ENCODE data around the gene FIG4.
A peak's percentile ranks its signal among the peaks of the same experiment; 100 is the strongest.

The FIG4 gene

GRCh38 chr6:109693111-109693510, 2.0 kb downstream of the FIG4 start:
- Histone ChIP-seq H4K20me1 (ENCODE audit: insufficient read depth, low read length, poor library complexity, severe bottlenecking) (peaks cover 6% of the 10 kb centered on the region), H3K9me3 (ENCODE audit: insufficient read depth, low read depth, low read length) (no peaks in the 10 kb centered on the region), H3K27me3 (ENCODE audit: insufficient read depth, low read length, poor library complexity, severe bottlenecking) (no peaks in the 10 kb centered on the region), H3K36me3 (ENCODE audit: insufficient read depth, low read length) (no peaks in the 10 kb centered on the region), H3F3A (ENCODE audit: low read depth) (no peaks in the 10 kb centered on the region), H3K4me1 (ENCODE audit: insufficient read depth, low read length, poor library complexity, severe bottlenecking) (peaks cover 39% of the 10 kb centered on the region), H3K4me2 (ENCODE audit: low read depth, low read length, poor library complexity, severe bottlenecking) (peak overlapping the region; percentile 90), H2AFZ (ENCODE audit: low read length) (no peak overlapping the region), H3K9me2 (replicated peaks; ENCODE audit: low read depth, low read length) (no peaks in the 10 kb centered on the region), H3K9ac (ENCODE audit: low read depth, low read length, poor library complexity, severe bottlenecking) (peak overlapping the region; percentile 24), H3K4me3 (ENCODE audit: low read length, poor library complexity, severe bottlenecking) (peak overlapping the region; percentile 85), H3K79me2 (ENCODE audit: insufficient read depth, low read length) (peaks cover 20% of the 10 kb centered on the region)
- TF ChIP-seq EZH2phosphoT487 (IDR thresholded peaks at IDR 0.05; ENCODE audit: borderline replicate concordance): no peak
- TF ChIP-seq, protein P1, sequence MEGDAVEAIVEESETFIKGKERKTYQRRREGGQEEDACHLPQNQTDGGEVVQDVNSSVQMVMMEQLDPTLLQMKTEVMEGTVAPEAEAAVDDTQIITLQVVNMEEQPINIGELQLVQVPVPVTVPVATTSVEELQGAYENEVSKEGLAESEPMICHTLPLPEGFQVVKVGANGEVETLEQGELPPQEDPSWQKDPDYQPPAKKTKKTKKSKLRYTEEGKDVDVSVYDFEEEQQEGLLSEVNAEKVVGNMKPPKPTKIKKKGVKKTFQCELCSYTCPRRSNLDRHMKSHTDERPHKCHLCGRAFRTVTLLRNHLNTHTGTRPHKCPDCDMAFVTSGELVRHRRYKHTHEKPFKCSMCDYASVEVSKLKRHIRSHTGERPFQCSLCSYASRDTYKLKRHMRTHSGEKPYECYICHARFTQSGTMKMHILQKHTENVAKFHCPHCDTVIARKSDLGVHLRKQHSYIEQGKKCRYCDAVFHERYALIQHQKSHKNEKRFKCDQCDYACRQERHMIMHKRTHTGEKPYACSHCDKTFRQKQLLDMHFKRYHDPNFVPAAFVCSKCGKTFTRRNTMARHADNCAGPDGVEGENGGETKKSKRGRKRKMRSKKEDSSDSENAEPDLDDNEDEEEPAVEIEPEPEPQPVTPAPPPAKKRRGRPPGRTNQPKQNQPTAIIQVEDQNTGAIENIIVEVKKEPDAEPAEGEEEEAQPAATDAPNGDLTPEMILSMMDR (conservative IDR thresholded peaks at IDR 0.05; ENCODE audit: low read length): no peak

GRCh38 chr6:109695468-109695867, 4.4 kb downstream of the FIG4 start:
- Histone ChIP-seq H3K27me3 (ENCODE audit: insufficient read depth, low read length, poor library complexity, severe bottlenecking) (no peaks in the 10 kb centered on the region), H3K9me2 (replicated peaks; ENCODE audit: low read depth, low read length) (no peaks in the 10 kb centered on the region), H3K4me2 (ENCODE audit: low read depth, low read length, poor library complexity, severe bottlenecking) (no peak overlapping the region), H3K4me1 (ENCODE audit: insufficient read depth, low read length, poor library complexity, severe bottlenecking) (peaks cover 28% of the 10 kb centered on the region), H3K9ac (ENCODE audit: low read depth, low read length, poor library complexity, severe bottlenecking) (no peak overlapping the region), H3K4me3 (ENCODE audit: low read length, poor library complexity, severe bottlenecking) (no peak overlapping the region), H4K20me1 (ENCODE audit: insufficient read depth, low read length, poor library complexity, severe bottlenecking) (peaks cover 6% of the 10 kb centered on the region), H3F3A (ENCODE audit: low read depth) (no peaks in the 10 kb centered on the region), H2AFZ (ENCODE audit: low read length) (no peak overlapping the region), H3K79me2 (ENCODE audit: insufficient read depth, low read length) (peaks cover 18% of the 10 kb centered on the region), H3K9me3 (ENCODE audit: insufficient read depth, low read depth, low read length) (no peaks in the 10 kb centered on the region), H3K36me3 (ENCODE audit: insufficient read depth, low read length) (no peaks in the 10 kb centered on the region)
- TF ChIP-seq, protein P1 (conservative IDR thresholded peaks at IDR 0.05; ENCODE audit: low read length): peak; percentile 66
- no peak for TF ChIP-seq EZH2phosphoT487 (IDR thresholded peaks at IDR 0.05; ENCODE audit: borderline replicate concordance)

DNA sequence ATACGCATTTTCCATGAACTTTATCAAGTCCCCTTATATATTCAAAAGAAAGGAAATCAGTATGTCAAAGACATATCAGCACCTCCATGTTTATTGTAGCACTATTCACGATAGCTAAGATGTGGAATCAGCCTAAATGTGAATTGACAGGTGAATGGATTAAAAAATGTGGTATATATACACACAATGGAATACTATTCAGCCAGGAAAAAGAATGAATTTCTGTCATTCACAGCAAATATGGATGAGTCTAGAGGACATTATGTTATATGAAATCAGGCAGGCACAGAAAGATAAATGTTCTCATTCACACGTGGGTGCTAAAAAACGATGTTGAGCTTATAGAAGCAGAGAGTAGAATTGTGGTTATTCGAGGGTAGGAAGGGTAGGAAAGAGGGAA, 5.3 kb downstream of the FIG4 start:
- H3K4me1 ChIP-seq (ENCODE audit: insufficient read depth, low read length, poor library complexity, severe bottlenecking): peaks cover 28% of the 10 kb centered on the region
- H3K79me2 ChIP-seq (ENCODE audit: insufficient read depth, low read length): peaks cover 17% of the 10 kb centered on the region
- H3K9me2 ChIP-seq (replicated peaks; ENCODE audit: low read depth, low read length): no peaks in the 10 kb centered on the region
- no peaks in the 10 kb centered on the region for H3F3A ChIP-seq (ENCODE audit: low read depth)
- no peak overlapping the region for H3K4me3 ChIP-seq (ENCODE audit: low read length, poor library complexity, severe bottlenecking)
- H3K27me3 ChIP-seq (ENCODE audit: insufficient read depth, low read length, poor library complexity, severe bottlenecking): no peaks in the 10 kb centered on the region
- H3K9ac ChIP-seq (ENCODE audit: low read depth, low read length, poor library complexity, severe bottlenecking): no peak overlapping the region
- no peak overlapping the region for H3K4me2 ChIP-seq (ENCODE audit: low read depth, low read length, poor library complexity, severe bottlenecking)
- no peaks in the 10 kb centered on the region for H3K9me3 ChIP-seq (ENCODE audit: insufficient read depth, low read depth, low read length)
- H4K20me1 ChIP-seq (ENCODE audit: insufficient read depth, low read length, poor library complexity, severe bottlenecking): peaks cover 6% of the 10 kb centered on the region
- TF ChIP-seq, protein P1 (conservative IDR thresholded peaks at IDR 0.05; ENCODE audit: low read length): no peak
- no peak for TF ChIP-seq EZH2phosphoT487 (IDR thresholded peaks at IDR 0.05; ENCODE audit: borderline replicate concordance)
- H3K36me3 ChIP-seq (ENCODE audit: insufficient read depth, low read length): no peaks in the 10 kb centered on the region
- no peak overlapping the region for H2AFZ ChIP-seq (ENCODE audit: low read length)
